ENCODE results near the gene DCLK1. TPM values are rescaled to one million over a fixed set of nuclear protein-coding genes. Genes with fewer than 3 reads are reported as not detected.

The DCLK1 gene
- total and polyA plus RNA-seq, 8 donors: 10.5 to 20.5 (median 12.8) TPM

- Histone ChIP-seq H3K9me3 (no peaks in the 10 kb centered on the region), H3K36me3 (no peaks in the 10 kb centered on the region), H3K4me3 (no peak overlapping the region), H3K27ac (no peak overlapping the region), H3K4me1 (peaks cover 0 to 12% of the 10 kb centered on the region in 2 donors), H3K27me3 (no peaks in the 10 kb centered on the region)
- intact Hi-C loops (cut with DNase I): no loop called here
- ATAC-seq (no peak), DNase-seq (no peak)
- TF ChIP-seq CTCF (IDR thresholded peaks at IDR 0.05): no peak
These were observed 169.5 kb downstream of the DCLK1 start for GRCh38 chr13:35961461-35962220.

- Histone ChIP-seq H3K9me3 (no peaks in the 10 kb centered on the region), H3K4me3 (no peak overlapping the region), H3K27me3 (no peaks in the 10 kb centered on the region), H3K27ac (no peak overlapping the region), H3K4me1 (peaks cover 0 to 12% of the 10 kb centered on the region in 2 donors), H3K36me3 (no peaks in the 10 kb centered on the region)
- DNase-seq (no peak), ATAC-seq (no peak)
- TF ChIP-seq CTCF (IDR thresholded peaks at IDR 0.05): no peak
- intact Hi-C loops (cut with DNase I): no loop called here
These were observed 170.2 kb downstream of the DCLK1 start for GRCh38 chr13:35961002-35961401.

GRCh38 chr13:35957996-35958395 is 173.2 kb downstream of the DCLK1 start:
- no peak for TF ChIP-seq CTCF (IDR thresholded peaks at IDR 0.05)
- H3K4me3 ChIP-seq: no peak overlapping the region
- no peak overlapping the region for H3K27ac ChIP-seq
- intact Hi-C loops (cut with DNase I): no loop called here
- H3K27me3 ChIP-seq: no peaks in the 10 kb centered on the region
- no peaks in the 10 kb centered on the region for H3K36me3 ChIP-seq
- ATAC-seq (peak; percentile 31), DNase-seq (no peak)
- H3K9me3 ChIP-seq: no peaks in the 10 kb centered on the region
- H3K4me1 ChIP-seq: no peaks in the 10 kb centered on the region

GRCh38 chr13:35957241-35957731 is 173.9 kb downstream of the DCLK1 start:
- intact Hi-C loops (cut with DNase I): no loop called here
- no peak for ATAC-seq
- Histone ChIP-seq H3K9me3 (no peaks in the 10 kb centered on the region), H3K27ac (no peak overlapping the region), H3K4me3 (no peak overlapping the region), H3K27me3 (no peaks in the 10 kb centered on the region), H3K4me1 (no peaks in the 10 kb centered on the region), H3K36me3 (no peaks in the 10 kb centered on the region)
- DNase-seq: no peak
- no peak for TF ChIP-seq CTCF (IDR thresholded peaks at IDR 0.05)

- no peaks in the 10 kb centered on the region for H3K9me3 ChIP-seq
- no peaks in the 10 kb centered on the region for H3K27me3 ChIP-seq
- no peaks in the 10 kb centered on the region for H3K36me3 ChIP-seq
- TF ChIP-seq CTCF (IDR thresholded peaks at IDR 0.05): no peak
- H3K4me3 ChIP-seq: no peak overlapping the region
- no peaks in the 10 kb centered on the region for H3K4me1 ChIP-seq
- no peak overlapping the region for H3K27ac ChIP-seq
- DNase-seq: no peak
- no peak for ATAC-seq
- intact Hi-C loops (cut with DNase I): no loop called here
These were observed 175.1 kb downstream of the DCLK1 start for GRCh38 chr13:35956074-35956473.

Measured in left lung (tissue), 10 donors.